Head of caudate nucleus (tissue), 42 donors: ENCODE data around the gene THRSP.
A peak's percentile ranks its signal among the peaks of the same experiment; 100 is the strongest.
"Not testable (repeated sequence)": the region's sequence is repeated elsewhere in the genome, so short reads cannot be mapped to it uniquely, and the experiment has no call there.

Experiments used
- DNase-seq, 42 donors: peaks; one replicate each; pipeline versions ENCODE4 v3.0.0 to v3.0.0-alpha.2; 2020 to 2021; ENCODE audit warnings: mixed read lengths in 7 of 42
- intact Hi-C: fragments of 100-400 bp; cut with DNase I; formaldehyde crosslinking; loops from one replicate; pipeline ENCODE4 v1.15.0; 2022

Gene THRSP

DNA sequence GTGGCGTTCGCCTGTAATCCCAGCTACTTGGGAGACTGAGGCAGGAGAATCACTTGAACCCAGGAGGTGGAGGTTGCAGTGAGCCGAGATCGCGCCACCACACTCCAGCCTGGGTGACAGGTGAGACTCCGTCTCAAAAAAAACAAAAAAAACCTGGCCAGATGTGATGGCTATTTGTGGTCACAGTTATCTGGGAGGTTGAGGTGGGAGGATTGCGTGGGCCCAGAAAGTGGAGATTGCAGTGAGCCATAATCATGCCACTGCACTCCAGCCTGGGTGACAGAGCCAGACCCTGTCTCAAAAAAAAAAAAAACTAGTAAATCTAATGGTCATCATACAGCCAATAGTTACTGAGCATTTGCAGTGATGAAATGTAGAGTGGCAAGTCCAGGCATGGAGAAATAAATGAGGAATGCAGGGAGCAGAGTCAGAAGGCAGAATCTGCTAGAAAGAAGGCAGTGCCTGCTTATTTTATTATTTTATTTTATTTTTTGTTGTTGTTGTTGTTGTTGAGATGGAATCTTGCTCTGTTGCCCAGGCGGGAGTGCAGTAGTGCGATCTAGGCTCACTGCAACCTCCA is 3.8 kb upstream of the THRSP start:
- DNase-seq, intact Hi-C loops: not testable (repeated sequence)

DNA sequence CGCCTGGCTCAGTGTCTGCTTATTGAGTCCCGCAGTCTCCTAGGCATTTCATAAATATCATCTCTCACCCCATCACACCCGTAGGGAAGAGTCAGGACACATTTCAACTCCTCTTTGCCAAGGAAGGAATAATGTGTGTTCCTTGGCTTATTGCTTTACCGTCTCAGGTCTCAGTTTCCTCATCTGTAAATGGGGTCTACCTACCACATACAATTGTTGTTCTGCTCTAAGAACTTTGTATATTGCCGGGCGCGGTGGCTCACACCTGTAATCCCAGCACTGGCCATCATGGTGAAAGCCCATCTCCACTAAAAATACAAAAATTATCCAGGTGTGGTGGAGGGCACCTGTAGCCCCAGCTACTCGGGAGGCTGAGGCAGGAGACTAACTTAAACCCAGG is 3.1 kb upstream of the THRSP start:
- intact Hi-C loops = no loop called here

DNA sequence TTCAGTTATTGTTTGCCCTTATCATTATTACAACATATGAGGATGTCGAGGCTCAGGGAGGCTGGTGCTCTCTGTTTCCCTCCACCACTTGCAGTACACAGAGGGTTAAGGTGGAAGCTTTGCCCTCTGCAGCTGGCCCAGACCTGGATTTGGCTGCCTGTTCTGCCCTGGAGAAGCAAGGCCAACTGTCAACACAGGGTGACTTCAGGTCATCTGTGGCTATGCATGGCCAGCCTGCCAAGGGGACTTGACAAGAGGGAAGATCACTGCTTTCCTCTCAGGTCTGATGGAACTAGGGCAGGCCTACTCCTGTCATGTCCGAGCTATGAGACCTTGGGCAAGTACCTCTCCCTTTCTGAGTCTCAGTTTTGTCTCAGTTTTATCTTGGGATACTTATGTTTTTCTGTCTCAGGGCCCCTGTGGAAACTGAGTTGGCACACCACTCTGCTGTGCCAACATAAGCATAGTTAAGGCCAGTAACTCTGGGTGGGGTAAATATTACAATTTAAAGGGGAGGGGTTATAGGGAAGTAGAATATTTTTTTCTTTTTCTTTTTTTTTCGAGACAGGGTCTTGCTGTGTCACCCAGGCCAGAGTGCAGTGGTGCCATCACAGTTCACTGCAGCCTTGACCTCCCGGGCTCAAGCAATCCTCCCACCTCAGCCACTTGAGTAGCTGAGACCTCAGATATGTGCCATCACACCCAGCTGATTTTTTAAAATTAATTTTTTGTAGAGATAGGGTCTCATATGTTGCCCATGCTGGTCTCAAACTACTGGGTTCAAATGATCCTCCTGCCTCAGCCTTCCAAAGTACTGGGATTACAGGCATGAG is 2.4 kb upstream of the THRSP start:
- intact Hi-C loops = no loop called here
- peak in 1 of 42 donors; percentile 13 for DNase-seq

More for the DNA sequence above, 3.1 kb upstream of the THRSP start:
- DNase-seq = no peak

DNA sequence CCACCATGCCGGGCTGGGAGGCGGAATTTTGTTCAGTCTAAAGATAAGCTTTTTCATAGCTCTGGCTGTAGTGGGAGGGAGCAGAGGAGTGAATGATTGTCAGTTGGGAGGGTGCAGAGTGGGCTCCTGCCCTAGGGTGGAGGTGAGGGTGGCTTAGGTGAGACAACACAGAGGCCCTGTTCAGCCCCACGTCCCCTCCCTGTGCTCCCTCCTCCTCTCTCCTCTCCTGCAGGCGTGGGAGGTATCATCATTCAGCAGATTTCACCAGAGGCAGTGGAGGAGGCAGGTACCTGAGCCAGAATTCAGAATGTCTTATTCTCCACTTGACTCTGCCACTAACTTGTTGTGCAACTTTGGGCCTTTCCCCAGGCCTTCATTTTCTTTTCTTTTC is 1.7 kb upstream of the THRSP start:
- intact Hi-C loops = no loop called here
- DNase-seq = peak; percentile 31 to 96 (median 79)

DNA sequence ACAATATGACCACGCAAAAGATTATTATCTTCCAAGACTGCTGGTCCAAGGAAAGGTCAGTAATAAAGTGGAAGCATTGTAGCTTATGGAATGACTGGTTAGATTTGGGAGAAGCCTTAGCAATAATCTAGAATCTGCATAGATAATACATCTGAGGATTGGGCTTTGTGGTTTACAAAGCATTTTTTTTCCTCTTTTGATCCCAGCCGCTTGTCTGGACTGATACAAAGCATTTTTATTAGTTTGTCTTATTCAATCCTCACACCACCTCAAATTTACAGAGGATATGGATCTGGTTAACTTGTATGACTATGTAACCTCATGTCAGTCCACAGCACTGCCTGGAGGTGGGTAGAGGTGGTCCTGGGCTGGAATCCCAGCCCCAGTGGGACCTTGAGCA is 990 bp upstream of the THRSP start:
- no peak for DNase-seq
- intact Hi-C loops = no loop called here

DNA sequence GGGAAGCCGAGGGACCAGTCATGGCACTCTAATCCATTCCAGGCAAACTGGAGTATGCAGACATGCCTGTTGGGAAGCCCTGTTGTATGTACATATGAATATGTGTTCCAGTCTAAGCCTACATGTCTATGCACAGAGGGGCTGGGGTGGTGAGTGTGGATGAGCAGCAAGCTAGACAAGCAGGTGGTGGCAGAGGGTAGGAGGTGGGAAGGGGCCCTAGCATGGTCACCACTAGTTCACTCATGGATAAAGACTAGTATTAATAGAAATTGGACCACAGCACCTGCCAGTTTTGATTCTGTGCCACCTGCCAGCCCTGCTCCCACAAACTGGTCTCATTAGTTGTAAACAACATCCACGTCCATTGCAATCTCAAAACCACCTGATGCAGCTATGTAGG is 1.5 kb downstream of the THRSP start:
- intact Hi-C loops = no loop called here
- DNase-seq = no peak

DNA sequence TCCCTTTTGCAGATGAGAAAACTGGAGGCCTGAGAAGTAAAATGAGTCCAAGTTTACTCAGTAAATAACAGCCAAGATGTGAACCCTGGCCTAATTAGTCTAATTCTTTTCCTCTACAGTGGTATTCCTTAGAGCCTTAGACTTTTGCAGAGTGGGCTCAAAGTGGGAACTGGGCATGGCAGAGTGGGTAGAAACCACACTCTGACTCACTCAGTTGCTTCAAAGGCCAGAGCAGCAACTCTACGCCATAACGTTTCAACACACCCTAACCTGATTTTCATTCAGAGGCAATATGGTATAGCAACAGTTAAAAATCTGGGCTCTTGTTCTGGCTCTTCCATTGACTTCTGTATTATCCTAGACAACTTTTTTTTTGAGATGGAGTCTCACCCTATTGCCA is 2.8 kb downstream of the THRSP start:
- no peak for DNase-seq
- intact Hi-C loops = no loop called here

DNA sequence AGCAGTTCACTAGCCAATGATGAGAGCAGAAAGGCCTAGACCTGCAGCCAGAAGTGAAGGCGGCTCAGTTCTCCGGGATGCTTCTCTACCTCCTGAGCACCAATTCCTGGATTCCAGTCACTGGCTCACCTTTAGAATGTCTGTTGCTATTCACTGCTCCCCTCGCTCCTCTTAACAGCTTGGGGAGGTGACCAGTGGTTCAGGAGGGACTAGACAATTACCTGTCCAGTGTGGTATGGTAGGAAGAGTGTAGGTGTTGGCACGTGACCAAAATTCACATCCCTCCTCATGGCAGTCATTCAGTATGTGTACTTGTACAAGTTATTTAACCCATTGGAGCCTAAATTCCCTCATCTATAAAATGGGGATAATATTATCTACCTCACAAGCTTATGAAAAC is 4.0 kb downstream of the THRSP start:
- intact Hi-C loops = no loop called here
- DNase-seq = no peak

DNA sequence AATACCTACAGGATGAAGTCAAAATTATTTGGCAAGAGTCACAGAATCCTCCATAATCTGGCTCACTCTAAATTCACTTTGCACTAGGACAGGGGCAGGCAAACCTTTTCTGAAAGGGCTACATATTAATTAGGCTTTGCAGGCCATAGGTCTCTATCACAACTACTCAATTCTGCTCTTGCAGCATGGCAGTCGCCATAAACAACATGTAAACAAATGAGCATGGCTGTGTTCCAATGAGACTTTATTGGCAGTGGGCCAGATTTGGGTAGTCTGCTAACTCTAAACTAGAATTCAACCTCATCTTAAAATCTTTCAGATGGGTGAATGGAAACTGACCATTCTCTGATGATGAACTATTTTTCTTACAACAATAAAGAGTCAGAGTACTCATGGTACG is 5.8 kb downstream of the THRSP start:
- intact Hi-C loops = no loop called here
- DNase-seq = no peak

DNA sequence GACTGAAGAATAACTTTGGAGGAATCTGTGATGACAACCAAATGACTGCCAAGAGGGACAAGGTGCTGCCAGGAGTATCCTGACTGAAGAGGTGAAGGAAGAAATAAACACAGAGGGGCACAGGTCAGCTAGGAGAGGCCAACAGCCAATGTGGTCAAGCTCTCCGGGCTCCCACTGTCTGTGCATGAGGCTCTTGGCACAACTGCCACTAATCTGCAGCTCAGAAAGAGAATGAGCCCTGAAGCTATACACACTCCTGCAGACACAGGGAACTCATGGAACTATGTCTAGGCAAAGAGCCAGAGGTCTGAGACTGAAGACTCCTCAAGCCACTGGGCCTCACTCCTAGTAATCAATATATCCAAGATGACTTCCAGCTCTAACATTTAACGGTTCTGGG is 7.0 kb downstream of the THRSP start:
- DNase-seq = no peak
- intact Hi-C loops = no loop called here

DNA sequence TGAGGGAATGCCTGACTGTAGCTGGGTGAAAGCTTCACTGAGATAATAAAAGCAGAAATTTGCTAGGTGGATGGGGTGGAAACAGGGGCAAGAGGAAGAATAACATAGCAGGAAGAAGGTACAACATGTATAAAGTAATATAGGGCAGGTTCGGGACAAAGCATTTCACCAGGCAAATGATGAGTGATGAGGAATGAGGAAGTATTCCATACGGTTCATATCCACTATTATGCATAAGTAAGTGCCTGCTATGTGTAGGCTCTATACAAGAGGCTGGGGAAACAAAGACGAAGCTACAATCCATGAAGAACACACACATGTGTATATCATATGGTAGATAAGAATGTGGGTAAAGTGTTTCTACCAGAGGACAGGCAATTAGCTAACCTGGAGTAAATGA is 8.1 kb downstream of the THRSP start:
- DNase-seq = no peak
- intact Hi-C loops = no loop called here

DNA sequence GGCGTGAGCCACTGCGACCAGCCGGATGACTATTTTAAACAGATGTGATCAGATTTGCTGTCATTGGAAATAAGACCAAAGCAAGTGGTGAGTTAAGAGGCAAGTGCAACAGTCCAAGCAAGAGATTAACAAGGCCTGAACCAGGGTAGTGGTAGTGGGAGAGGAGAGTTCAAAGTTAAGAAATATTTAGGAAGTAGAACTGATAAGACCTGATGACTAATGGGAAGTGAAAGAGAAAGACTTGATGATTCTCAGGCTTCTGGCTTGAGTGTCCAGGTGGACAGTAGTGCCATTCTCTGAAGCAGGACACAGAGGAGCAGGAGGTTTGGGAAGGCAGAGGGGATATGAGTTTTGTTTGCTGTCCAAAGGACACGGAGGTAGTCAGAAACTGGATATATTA is 8.8 kb downstream of the THRSP start:
- intact Hi-C loops = no loop called here

DNA sequence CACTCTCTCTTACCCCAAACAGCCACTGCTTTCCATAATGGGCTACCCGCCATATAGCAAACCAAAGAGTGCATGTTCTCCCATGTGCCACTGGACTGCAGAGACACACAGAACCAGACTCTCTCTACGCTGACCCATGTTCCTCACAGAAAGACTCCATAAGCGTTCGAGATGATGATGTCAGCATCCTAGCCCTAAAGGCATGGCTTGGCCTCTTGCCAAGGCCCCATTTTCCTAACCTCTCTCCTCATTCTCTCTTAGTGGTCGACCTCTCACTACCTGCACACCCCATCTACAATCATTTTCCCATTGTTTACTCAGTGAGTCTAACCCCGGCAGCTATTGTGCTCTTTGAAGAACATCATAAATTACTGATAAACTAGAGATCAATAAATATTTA is 11.1 kb downstream of the THRSP start:
- intact Hi-C loops = no loop called here
- no peak for DNase-seq

More for the DNA sequence above, 8.8 kb downstream of the THRSP start:
- DNase-seq = no peak

DNA sequence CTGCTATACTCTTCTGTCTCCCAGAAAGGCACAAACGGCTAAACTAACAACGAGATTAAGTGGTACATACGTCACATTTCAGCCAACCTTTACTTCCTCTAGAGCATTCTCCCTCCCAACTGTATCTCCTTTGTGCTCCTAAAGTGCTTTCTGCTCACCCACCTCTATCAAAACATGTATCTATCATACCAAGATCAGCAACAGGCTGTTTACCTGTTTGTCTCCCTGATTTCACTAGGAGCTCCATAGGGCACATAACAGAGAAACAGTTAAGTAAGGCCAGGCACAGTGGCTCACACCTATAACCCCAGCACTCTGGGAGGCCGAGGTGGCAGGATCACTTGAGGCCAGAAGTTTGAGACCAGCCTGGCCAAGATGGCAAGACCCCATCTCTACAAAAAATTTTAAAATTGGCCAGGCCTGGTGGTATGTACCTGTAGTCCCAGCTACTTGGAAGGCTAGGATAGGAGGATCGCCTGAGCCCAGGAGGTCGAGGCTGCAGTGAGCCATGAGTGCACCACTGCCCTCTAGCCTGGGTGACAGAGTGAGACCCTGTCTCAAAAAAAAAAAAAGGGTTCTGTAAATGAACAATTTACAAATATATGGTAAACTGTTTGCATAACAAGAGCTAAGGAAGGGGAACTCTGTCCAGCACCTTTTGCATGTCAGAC is 13.2 kb downstream of the THRSP start:
- DNase-seq = no peak
- intact Hi-C loops = no loop called here

DNA sequence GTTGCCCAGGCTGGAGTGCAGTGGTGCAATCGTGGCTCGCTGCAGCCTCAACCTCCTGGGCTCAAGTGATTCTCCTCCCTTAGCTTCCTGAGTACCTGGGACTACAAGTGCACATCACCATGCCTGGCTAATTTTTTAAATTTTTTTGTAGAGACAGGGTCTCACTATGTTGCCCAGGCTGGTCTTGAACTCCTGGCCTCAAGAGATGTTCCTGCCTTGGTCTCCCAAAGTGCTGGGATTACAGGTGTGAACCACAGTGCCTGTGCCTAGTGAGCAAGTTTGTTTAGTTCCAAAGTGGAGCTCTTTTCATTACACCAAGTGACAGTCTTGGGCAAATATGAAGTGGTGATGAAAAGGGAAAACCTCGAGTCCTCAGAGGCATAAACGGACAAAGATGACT is 13.9 kb downstream of the THRSP start:
- DNase-seq, intact Hi-C loops: not testable (repeated sequence)

DNA sequence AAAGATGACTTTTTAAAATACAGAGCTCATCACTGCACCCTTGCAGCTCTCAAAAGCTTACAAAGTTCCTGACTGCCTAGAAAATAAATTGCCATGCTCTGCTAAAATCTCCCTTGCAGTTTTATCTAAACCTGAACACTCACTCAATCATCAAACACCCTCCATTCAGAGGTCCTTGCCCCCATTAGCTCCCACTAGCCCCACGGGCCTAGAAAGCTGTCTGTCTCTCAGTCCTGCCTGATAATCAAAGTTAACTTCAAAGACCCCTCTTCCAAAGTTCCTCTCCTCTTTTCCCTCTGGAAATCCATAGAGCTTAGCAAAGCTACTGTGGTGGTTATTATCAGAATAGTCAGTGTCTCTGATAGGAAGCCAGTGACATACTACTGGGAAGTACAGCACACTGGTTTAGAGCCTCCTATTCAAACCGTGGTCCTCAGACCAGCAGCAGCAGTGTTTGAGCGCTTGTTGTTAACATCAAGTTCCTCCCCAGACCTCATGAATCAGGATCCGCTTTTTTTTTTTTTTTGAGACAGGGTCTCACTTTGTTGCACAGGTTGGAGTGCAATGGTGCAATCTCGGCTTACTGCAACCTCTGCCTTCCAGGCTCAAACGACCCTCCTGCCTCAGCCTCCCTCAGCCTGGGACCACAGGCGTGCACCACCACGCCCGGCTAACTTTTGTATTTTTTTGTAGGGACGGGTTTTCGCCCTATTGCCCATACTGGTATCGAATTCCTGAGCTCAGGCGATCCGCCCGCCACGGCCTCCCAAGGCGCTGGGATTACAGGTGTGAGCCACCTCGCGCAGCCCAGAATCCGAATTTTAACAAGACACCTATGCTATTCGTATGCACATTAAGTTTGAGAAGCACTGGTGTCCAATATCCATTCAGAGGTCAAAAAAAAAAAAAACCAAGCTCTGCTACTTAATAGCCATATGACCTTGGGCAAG is 14.8 kb downstream of the THRSP start:
- DNase-seq = no peak
- intact Hi-C loops = no loop called here

DNA sequence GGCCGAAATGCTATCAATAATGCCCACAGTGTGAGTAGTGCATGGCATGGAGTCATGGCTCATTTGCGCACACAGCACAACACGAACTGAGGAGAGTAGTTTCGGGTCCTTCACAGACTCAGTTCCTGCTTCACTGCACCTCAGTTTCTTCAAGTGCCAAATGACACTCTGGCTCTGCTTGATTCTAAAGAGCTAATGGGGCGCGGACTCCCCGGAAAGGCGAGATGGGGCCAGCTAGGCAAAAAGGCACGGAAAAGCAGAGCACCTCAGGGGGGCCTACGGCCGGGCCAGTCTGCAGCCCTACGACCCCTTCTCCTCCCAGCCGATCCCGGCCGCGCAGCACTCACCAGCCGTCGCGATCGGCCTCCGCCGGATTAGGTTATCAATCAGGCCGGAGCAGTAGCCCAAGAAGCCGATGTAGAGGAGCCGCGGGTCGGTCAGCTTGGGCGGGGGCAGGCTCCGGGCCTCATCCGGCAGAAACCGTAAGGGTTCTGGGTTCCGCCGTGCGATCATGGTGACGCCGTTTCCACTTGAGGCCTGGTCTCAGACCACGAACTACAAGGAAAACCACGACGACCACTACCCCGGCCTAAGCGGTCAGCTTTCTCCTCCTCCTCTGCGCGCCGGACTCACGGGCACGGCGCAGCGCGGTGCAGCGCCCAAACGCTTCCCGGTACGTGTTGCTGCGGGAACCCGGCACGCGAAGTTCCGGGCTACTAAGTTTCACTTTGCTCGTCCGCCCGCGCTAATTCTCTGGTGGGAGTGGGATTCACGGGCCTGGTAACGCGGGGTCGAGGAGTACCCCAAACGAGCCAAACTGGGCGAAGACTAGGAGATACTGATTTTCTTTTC is 15.8 kb downstream of the THRSP start, which contains the start of gene NDUFC2:
NDUFC2 (minus strand) TSS at position 631 of the 852 bp plus-strand sequence; CDS start at position 513, 118 bp downstream.
- DNase-seq = peak; percentile 62 to 94 (median 86)
- intact Hi-C loops = no loop called here

DNA sequence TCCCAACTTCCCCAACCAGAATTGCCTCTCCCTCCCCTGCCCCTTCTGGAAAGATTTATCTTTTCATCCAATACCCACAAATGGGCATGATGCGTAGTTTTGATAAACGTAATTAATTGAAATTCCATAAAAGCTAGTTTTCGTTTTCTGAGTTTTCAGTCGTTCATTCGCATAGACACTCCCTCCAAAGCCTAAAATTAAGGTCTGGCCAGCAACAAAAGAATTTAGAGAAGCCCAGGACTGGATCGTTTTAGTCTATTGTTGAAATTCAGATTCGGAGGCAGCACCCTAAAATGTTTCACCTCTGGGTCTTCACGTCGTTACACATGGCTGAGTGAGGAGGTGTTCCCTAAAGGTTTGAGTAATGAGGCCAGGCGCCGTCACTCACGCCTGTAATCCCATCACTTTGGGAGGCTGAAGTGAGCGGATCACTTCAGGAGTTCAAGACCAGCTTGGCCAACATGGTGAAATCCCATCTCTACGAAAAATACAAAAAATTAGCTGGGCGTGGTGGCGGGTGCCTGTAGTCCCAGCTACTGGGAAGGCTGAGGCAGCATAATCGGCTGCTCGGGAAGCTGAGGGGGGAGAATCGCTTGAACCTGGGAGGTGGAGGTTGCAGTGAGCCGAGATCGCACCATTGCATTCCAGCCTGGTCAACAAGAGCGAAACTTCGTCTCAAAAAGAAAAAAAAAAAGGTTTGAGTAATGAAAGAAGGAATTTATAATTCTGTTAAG is 16.6 kb downstream of the THRSP start:
- intact Hi-C loops = no loop called here
- DNase-seq = peak in 1 of 42 donors; percentile 17
